HK-2 (cell line): ENCODE data around the gene SCARB1.

Source experiments
- DNase-seq: peaks from one replicate; pipeline ENCODE4 v3.0.0-alpha.2; 2018; ENCODE audit not compliant: unreplicated experiment

The SCARB1 gene

DNA sequence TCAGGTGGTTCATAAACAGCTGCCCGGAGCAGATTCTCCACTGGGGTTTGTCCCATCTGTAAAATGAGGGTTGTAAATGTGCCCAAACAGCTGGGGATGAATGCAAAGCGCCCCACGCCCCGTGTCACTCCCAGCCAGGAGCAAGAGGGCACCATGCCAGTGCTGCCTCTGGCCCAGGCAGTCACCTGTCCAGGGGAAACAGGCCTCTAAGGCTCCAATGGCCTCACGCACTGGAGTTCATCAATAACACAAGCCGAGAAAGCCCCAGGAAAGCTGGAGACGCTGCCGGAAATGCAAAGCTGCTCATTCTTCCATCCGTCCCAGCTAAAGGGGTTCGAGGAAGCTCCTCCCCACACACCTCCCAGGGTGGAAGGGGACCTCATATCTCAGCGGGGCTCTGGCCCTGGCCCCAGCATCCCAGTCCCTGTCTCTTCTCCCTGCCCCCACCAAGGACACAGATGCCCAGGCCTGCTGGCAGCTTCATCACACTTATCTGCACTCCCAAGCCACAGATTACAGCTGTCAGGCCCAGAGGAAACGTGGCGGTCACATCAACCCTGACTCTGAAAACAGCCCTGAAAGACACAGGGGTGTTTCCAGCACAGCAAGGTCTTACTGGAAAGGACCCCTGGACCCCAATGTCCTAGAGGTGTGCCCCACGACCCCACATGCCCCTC is 21.5 kb downstream of the SCARB1 start:
- no peak for DNase-seq

DNA sequence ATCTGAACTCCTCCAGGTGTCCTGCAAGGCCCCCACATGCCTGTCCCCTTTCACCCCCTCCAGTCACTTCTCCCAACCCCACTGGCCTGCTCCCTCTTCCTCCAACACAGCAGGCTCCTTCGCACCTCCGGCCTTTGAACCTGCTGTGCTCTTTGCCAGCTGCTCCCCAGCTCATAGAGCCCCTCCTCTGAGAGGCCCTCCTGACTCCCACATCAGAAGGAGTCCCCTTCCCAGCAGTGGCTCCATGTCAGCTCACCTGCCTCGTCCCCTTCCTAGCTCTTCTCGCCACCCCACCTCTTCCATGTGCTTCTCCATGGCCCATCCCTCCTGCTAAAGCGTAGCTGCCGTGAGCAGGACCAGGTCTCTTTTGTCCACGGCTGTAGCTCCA is 22.1 kb downstream of the SCARB1 start:
- DNase-seq = no peak

DNA sequence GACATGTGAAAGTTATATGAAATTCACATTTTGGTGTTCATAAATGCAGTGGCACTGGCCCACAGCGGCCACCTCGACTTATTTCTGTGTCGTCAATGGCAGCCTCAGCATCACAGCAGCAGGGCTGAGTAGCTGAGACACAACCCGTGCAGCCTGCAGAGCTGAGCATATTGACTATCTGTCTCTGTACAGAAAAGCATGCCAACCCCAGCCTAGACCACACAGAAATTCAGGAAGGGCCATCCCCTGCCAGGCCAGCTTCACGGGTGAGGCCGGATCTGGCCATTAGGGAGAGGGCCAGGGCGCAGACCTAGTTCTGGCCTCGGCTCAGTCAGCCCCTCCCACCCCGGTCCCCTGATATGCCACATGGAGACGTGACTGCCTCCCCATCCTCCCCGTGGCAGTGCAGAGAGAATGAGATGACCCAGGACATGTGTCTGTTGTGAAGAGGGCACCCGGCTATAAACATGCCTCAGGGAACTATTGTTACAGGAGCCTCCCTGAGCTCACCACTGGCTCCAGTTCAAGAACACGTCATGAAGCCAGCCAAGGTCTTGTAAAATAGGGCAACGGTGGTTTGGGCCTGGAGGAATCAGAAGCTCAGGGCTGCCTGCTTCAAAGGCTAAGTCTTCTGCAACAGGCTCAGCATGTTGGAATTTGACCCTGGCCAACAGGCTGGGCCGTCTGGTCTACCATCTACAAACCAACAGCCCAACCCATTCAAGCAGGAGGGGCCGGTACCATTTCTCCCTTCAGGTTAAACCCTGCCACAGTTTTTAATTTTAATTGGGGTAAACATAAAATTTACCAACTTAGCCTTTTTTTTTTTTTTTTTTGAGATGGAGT is 25.5 kb downstream of the SCARB1 start:
- peak; percentile 81 for DNase-seq

DNA sequence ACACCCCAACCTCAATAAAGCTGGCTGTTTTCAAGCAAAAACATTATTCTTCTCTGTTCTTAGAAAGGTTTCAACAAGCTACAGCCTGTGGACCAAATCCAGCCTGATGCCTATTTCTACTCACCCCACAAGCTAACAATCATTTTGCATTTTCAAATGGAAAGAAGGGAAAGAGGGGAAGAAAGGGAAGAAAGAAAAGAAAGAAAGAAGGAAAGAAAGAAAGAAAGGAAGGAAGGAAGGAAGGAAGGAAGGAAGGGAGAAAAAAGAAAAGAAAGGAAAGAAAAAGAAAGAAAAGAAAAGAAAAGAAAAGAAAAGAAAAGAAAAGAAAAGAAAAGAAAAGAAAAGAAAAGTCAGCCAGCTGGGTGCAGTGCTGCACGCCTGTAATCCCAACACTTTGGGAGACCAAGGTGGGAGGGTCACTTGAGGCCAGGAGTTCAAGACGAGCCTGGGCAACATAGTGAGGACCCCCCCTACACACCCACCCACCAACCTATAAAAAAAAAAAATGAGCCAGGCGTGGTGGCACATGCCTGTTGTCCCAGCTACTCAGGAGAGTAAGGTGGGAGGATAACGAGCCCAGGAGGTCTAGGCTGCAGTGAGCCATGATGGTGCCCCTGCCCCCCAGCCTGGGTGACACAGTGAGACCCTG is 26.3 kb downstream of the SCARB1 start:
- DNase-seq = no peak

DNA sequence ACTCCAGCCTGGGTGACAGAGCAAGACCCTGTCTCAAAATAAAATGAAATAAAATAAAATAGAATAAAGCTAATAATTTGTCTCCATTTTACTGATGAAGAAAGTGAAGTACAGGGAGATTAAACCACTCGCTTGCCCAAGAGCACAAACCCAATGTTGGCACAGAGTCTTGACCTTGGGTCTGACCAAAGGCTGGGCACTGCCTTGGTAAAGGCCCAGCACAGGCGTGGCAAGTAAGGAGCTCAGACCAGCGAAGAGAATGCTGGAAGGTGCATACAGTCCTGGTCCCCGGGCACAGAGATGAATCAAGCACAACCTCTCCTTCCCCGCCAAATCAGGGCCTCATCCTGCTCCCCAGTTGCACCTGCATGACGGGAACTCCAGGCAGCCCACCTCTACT is 26.9 kb downstream of the SCARB1 start:
- no peak for DNase-seq

DNA sequence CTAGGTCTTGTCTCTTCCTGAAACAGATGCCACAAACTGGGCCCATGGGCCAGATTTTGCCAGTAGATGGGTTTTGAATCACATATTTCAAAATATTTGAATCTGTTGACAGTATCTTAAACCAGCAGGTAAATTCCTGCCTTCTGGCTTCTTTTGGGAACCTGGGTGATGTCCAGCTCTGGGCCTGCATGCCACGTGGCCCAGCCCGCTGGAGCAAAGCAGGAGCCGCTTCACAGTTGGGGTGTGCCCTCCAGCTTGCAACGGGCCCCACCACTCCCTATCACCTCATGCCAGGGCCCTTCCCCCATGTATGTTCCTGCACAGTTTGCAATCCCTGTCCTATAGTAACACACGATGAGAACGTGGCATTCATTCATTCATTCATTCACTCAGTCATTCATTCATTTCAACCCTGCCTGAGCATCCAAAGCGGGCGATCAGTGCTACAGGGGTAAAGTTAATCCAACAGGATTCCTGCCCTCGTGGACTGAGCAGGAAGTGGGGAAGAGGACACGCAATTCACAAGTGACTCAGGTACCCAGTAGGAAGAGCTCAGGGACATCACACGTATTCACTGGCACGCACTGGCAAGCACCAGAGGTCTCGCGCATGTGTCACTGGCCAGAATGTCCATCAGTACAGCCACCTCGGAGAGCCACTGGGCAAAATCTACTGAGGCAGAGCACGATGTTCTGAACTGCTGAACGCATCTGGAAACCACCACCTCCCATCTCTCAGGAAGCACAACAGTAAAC is 27.8 kb downstream of the SCARB1 start:
- DNase-seq = no peak

DNA sequence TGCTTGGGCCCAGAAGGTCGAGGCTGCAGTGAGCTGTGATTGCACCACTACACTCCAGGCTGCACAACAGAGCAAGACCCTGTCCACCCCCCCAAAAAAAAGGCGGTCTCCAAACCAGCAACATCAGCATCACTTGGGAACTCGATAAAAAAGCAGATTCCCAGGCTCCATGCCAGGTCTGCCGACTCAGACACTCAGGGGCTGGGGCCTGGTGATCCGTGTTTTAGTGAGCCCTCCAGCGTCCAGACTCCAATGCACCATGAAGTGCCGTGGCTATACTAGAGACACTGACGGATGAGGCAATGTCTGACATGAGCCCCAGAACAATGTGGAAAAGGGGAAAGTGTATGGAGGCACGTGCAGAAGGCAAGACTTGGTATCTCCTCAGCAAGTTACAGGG is 28.8 kb downstream of the SCARB1 start:
- no peak for DNase-seq

DNA sequence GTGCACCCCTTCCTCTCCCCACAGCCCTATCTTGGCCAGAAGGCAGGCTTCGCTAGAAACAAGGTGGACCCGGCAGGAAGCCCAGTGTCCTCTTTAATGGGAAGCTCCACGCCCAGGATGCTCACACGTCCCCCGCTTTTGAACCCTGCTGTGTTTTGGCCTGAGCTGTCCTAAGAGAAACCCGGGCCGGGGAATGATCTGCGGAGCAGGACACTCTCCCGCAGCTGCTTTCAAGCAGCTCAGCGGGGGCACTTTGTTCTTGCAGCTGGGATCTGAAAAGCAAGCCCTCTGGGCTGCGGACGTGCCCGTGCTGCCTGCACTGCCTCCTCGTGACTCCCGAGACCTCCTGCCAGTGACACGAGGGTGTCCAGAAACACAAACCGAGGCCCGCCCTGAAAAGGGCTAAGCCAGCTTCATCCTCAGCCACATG is 30.0 kb downstream of the SCARB1 start:
- DNase-seq = no peak

DNA sequence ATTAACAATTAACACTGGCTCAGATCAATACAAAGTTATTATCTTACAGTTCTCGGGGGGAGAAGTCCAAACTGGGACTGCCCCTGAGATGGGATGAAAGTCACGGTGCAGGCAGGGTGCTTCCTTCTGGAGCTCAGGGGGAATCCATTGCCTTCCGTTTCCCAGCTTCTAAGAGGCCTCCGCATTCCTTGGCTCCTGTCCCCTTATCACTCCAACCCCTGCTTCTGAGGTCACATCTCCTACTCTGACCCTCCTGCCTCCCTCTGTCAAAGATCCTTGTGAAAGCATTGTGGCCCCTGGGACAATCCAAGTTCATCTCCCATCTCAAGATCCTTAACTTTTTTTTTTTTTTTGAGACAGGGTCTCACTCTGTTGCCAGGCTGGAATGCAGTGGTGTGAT is 30.8 kb downstream of the SCARB1 start:
- DNase-seq = no peak

DNA sequence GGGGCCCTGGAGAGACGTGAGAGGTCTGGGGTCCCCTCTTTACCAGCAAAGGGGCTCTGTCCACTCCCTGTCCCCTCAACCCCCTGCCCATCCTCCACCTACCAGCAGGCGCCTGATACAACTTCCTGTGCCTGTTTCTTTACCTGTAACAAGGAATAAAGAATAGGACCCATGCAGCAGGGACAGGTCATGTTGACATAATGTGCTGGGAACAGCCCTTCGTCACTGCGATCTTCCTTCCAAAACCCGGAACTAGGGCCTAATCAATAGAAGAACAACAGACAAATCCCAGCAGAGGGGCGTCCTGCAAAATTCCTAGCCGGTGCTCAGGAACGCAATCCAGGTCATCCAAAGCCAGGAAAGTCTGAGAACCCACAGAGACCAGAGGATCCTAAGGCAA is 32.1 kb downstream of the SCARB1 start:
- no peak for DNase-seq

DNA sequence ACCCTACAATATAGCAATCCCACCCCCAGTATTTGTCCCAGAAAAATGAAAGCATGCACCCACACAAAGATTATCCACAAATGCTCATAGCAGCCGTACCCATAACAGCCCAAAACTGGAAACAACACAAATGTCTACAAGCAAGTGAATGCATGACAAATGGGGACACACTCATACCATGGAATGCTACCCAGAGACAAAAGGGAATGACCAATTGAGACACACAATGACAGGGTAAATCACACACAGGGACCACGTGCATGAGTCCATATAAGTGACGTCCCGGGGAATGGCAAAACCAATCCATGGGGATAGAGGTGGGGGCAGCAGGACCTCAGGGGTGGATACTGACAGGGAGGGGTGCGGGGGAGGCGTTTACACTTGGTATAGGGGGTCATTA is 33.4 kb downstream of the SCARB1 start:
- no peak for DNase-seq

DNA sequence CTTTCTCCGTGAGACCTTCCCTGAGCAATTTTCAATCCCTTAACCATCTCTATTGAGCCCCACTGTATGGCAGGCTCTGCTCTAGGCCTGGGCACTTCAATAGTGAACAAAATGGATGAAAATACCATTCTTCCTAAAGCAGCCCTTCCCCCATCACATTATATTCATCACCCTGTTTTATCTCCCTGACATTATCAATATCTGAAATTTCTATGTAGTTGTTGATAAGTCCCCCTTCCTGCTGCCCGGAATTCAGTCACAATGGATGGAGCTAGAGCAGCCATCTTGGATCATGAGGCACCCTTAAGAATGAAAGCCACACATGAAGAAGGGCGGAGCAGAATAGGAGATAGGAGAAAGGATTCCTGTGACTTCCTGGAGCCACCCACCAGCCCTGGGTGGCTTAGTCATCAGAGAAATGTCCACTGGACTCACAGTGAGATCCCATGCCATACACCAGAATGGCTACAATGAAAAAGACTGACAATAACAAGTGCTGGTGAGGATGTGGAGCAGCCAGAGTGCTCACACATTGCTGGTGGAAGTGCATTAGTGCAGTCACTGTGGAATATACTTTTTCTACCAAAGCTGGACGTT is 33.9 kb downstream of the SCARB1 start:
- peak; percentile 15 for DNase-seq

DNA sequence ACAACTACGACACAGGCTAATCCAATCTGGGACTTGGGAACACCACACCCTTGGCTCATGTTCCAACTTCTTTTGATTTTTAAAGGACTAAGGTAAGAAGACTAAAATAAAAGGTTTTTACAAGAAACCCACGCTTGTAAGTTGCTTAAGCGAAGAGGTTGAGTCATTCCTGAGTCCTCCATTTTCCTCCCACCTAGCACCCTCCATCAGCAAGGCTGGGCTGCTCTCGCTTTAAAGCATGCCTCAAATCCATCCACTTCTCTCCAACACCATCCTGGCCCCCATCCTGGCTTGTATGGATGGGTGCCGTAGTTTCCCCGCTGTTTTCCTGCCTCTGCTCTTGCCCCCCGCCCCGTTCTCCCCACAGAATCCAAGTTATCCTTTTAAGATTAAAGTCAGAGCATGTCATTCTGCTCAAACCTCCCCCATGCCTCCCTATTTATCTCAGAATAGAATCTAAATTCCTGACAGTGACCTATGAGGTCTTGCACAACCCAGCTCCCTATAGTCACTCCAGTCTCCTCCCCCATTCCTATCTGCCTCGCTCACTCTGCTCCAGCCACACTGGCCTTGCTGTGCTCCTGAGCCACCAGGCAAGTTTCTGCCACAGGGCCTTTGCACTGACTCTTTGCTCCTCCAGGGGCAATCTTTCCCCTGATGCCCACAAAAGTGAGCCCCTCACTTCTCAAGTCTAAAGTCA is 34.5 kb downstream of the SCARB1 start:
- peak; percentile 73 for DNase-seq

DNA sequence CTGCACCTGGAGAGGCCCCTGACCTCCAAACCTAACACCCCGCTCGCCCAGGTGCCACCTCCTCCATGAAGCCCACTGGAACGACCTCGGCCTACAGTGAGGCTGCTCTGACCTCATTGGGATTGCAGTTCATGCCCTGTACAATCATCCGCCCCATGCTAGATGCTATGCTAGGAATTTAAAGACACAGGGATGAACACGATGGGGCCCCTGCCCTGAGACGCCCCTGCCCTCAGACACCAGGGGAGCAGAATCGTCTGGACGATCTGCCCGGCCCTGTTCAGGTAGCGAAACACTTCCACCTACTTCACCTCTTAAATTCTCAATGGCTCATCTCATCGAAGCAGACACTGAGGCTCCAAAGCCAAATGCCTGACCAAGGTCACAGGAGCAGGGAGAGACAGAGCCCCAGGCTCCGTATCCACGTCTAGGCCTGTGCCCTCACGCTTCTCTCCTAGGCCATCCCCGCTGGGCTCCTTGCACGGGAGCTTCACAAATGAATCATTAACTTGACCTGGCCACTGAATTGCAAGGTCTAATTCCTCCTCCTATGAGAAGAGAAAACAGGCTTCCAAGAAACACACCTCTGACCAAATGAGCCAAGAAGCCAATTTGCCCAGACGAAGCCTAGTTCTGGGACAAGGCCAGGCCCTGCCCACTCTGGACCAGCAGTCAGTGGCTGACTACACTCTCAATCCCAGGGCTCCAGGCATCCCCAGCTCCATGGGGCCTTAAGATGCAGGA is 35.2 kb downstream of the SCARB1 start:
- peak; percentile 78 for DNase-seq

DNA sequence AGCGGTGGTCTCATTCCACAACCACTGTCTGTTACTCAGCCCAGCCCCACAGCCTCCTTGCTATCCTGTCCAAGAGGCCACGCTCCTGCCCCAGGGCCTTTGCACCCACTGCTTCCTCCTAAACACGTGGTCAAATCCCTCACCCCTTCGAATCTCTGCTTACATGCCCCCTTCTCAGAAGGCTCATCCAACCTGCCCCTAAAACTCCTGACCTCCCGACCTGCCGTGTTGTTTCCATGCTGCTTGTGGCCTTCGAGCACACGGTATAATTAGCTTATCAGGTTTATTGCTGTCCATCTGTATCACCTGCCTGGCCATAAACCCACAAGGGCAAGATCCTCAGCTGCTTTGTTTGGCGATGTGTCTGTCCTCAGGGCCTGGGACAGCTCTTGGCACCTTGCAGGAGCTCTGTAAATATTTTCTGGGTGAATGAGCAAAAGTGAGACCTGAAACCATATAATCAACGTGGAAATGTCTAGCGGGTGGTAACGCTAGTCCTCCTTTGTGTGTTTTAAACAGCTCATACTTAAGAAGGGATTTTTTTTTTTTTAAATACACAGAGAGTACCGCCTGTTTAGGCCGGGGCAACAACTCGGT is 36.0 kb downstream of the SCARB1 start:
- no peak for DNase-seq

DNA sequence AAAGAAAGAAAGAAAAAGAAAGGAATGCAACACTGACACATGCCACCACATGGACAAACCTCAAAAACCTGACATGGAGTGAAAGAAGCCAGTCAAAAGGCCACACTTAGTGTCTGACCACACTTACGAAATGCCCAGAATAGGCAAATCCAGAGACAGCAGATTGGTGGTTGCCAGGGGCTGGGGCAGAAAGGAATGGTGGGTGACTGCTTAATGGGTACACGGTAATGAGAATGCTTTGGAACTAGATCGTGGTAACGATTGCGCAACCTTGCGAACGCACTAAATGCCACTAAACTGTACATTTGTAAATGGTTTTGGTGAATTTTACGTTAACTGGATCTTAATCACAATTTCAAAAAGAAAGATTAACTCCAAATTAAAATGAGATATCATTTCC is 39.5 kb downstream of the SCARB1 start:
- no peak for DNase-seq

DNA sequence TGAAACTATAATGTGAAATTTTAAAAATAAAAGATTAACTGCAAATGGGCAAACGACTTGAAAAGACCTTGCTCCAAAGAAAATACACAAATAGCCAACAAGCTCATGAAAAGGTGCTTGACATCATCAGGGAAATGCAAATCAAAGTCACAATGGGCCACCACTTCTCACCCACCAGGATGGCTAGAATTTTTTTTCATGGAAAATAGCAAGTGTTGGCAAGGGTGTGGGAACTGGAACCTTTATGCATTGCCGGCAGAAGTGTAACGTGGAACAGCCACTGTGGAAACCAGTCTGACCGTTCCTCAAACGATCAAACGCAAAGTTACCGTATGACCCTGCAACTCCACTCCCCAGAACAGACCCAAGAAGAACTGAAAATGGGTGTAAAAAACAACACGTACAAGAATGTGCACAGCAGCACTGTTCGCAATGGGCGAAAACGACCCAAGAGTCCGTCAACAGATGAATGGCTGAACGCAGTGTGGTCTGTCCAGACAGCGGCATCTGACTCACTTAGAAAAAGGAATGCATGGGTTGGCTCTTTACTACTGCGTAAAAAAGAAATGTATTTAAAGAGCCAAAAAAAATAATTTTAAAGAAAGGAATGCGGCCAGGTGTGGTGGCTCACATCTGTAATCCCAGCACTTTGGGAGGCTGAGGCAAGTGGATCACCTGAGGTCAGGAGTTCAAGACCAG is 40.2 kb downstream of the SCARB1 start:
- DNase-seq = no peak

DNA sequence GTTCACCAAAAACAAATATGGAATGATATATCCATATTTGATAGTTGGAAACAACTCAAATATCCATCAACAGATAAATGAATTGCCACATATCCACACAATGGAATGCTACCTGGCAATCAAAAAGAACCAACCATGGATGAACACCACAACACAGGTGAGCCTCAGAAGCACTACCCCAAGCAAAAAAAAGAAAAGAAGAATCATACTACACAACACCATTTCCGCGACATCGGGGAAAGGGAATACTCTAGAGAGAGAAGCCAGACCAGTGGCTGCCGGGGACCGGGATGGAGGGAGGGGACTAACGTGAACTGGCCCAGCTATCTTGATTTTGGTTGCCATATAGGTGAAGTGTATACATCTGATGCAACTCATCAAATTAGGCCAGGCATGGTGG is 41.4 kb downstream of the SCARB1 start:
- DNase-seq = no peak
